ENCODE results near the gene KPTN. TPM values are rescaled to one million over a fixed set of nuclear protein-coding genes. Genes with fewer than 3 reads are reported as not detected.
A peak's percentile ranks its signal among the peaks of the same experiment; 100 is the strongest.

The KPTN gene
- total RNA-seq, 1 experiment from 2014 or later: 17.6 TPM

DNA sequence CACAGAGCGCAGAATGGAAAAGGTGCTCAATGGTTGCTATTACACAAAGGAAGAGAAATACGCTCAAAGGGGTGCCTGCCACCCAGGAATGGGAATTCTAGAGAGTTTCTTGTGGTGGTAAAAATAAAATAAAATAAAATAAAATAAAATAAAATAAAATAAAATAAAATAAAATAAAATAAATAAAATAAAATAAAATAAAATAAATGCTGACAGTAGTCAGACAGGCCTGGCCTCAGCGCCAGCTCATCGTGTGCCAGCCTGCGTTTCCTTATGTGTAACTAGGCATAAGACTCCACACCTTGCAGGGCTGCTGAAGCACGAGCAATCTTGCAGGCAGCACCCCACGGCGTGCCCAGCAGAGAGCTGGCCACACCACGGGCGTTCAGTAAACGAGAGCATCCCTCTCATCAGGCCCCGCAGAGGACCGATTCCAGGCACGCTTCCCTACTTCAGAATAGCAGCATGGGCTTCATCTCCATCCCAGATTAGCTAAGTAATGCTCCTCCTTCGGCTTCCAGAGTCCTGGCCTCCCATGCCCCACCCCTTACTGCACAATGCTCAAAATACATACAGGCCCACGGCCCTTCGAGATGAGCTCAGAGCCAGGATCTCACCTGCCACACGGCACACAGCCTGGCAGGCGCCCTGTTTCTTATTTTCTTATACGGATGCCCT, 25.3 kb upstream of the KPTN start:
- POLR2A ChIA-PET: interaction anchor here (0.6 to 2.6 kb wide), 12 partner anchors 8 to 160 kb away, joined by 3 to 15 read pairs (median 6); partner anchors contain the start of genes DHX34 and KPTN
- H3K27me3 Mint-ChIP-seq (ENCODE audit: insufficient read depth, unreplicated experiment): no peaks in the 10 kb centered on the region
- peak overlapping the region; percentile 46 for H3K27ac Mint-ChIP-seq (ENCODE audit: low read depth, unreplicated experiment)
- peaks cover 11% of the 10 kb centered on the region for H3K36me3 Mint-ChIP-seq (ENCODE audit: insufficient read depth, unreplicated experiment)
- no TSS peak for BruUV-seq (replicated peaks)
- peaks cover 45% of the 10 kb centered on the region for H3K4me1 Mint-ChIP-seq (ENCODE audit: insufficient read depth, unreplicated experiment)
- H3K9me3 Mint-ChIP-seq (ENCODE audit: unreplicated experiment): no peaks in the 10 kb centered on the region
- H3K4me3 Mint-ChIP-seq (ENCODE audit: unreplicated experiment): peak overlapping the region; percentile 64
- TF ChIP-seq, protein P1, sequence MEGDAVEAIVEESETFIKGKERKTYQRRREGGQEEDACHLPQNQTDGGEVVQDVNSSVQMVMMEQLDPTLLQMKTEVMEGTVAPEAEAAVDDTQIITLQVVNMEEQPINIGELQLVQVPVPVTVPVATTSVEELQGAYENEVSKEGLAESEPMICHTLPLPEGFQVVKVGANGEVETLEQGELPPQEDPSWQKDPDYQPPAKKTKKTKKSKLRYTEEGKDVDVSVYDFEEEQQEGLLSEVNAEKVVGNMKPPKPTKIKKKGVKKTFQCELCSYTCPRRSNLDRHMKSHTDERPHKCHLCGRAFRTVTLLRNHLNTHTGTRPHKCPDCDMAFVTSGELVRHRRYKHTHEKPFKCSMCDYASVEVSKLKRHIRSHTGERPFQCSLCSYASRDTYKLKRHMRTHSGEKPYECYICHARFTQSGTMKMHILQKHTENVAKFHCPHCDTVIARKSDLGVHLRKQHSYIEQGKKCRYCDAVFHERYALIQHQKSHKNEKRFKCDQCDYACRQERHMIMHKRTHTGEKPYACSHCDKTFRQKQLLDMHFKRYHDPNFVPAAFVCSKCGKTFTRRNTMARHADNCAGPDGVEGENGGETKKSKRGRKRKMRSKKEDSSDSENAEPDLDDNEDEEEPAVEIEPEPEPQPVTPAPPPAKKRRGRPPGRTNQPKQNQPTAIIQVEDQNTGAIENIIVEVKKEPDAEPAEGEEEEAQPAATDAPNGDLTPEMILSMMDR (IDR thresholded peaks at IDR 0.05; ENCODE audit: unreplicated experiment): no peak
- CTCF ChIA-PET: interaction anchor here (0.6 to 1.7 kb wide), 8 partner anchors 12 to 1113 kb away, joined by 3 to 6 read pairs (median 4); no protein-coding TSS in a partner anchor
- no peak for DNase-seq (ENCODE audit: unreplicated experiment)
- intact Hi-C loops (cut with micrococcal nuclease): no loop called here

DNA sequence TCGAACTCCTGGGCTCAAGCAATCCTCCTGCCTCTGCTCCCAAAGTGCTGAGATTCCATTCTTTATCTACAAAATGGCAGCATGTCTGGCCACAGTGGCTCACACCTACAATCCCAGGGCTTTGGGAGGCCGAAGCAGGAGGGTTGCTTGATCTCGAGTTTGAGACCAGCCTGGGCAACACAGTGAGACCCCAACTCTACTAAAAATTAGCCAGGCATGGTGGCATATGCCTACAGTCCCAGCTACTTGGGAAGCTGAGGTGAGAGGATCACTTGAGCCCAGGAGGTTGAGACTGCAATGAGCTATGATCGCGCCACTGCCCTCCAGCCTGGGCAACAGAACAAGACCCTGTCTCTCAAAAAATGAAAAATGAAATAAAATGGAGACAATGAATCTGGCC, 24.7 kb upstream of the KPTN start:
- peaks cover 17% of the 10 kb centered on the region for H3K36me3 Mint-ChIP-seq (ENCODE audit: insufficient read depth, unreplicated experiment)
- no TSS peak for BruUV-seq (replicated peaks)

DNA sequence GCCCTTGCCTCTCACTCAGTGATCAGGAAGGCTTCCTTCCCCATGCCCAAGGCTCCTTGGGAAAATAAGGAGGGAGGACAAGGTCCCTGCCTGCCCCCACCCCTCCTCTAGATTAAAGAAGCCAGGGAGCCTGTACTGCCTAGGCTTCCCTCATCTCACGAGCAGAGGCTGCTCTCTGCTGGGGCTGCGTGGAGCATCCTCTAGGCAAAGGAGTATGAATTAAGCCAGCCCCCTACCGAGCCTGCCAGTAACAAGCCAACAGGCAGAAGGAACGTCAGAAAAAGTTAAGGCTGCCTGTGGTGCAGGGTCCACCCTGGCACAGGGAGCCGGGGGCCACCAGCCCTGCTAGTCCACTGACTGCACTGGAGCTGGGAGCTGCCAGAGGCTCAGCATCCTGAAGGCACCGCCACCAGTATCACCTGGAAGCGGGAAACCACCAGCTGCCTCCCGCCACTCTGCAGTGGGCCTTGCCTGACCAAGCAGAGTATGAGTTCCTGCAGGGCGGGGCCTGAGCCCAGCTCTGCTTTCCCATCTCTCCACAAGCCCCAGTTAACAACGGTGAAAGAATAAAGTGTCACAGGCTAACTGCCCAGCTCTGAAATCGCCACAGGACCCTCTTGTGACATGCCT, 24.0 kb upstream of the KPTN start:
- BruUV-seq (replicated peaks): no TSS peak
- ChIA-PET POLR2A (interaction anchor here (0.6 kb wide), 2 partner anchors 180 to 195 kb away, joined by 3 to 4 read pairs; no protein-coding TSS in a partner anchor), CTCF (interaction anchor here (0.6 to 1.4 kb wide), 3 partner anchors 13 to 199 kb away, joined by 3 to 4 read pairs (median 3); no protein-coding TSS in a partner anchor)
- Mint-ChIP-seq H3K27me3 (ENCODE audit: insufficient read depth, unreplicated experiment) (no peaks in the 10 kb centered on the region), H3K9me3 (ENCODE audit: unreplicated experiment) (no peaks in the 10 kb centered on the region), H3K36me3 (ENCODE audit: insufficient read depth, unreplicated experiment) (peaks cover 18% of the 10 kb centered on the region), H3K4me1 (ENCODE audit: insufficient read depth, unreplicated experiment) (peaks cover 34% of the 10 kb centered on the region), H3K4me3 (ENCODE audit: unreplicated experiment) (no peak overlapping the region), H3K27ac (ENCODE audit: low read depth, unreplicated experiment) (no peak overlapping the region)
- TF ChIP-seq, protein P1 (IDR thresholded peaks at IDR 0.05; ENCODE audit: unreplicated experiment): no peak
- DNase-seq (ENCODE audit: unreplicated experiment): no peak
- intact Hi-C loops (cut with micrococcal nuclease): no loop called here

More for the DNA sequence above, 24.7 kb upstream of the KPTN start:
- Mint-ChIP-seq H3K27me3 (ENCODE audit: insufficient read depth, unreplicated experiment) (no peaks in the 10 kb centered on the region), H3K27ac (ENCODE audit: low read depth, unreplicated experiment) (no peak overlapping the region), H3K4me3 (ENCODE audit: unreplicated experiment) (no peak overlapping the region), H3K9me3 (ENCODE audit: unreplicated experiment) (no peaks in the 10 kb centered on the region), H3K4me1 (ENCODE audit: insufficient read depth, unreplicated experiment) (peaks cover 39% of the 10 kb centered on the region)
- TF ChIP-seq, protein P1 (IDR thresholded peaks at IDR 0.05; ENCODE audit: unreplicated experiment): no peak
- CTCF ChIA-PET: interaction anchor here (0.7 to 1.4 kb wide), 2 partner anchors 12 to 199 kb away, joined by 3 to 4 read pairs; no protein-coding TSS in a partner anchor
- POLR2A ChIA-PET: interaction anchor here (0.6 to 2.0 kb wide), 3 partner anchors 92 to 194 kb away, joined by 3 to 14 read pairs (median 6); no protein-coding TSS in a partner anchor
- no peak for DNase-seq (ENCODE audit: unreplicated experiment)
- intact Hi-C loops (cut with micrococcal nuclease): no loop called here

DNA sequence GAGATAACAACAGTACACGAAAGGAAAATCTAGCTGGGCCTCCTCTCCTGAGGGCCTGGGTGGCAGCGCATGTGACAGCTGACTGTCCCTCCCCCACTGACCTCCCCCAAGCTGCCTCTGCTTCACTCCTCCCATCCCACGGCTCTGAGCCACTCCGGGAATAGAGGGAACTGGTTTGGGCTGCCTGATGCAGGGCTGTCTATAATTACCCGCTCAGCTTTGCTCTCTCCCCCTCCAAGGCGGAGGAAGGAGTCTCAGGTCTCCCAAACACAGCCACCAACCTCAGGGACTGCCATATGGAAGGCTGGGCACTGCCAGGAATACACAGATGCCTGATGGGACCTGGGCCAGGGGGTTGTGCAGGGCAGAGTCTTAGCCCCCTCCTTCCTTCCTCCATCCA, 23.0 kb upstream of the KPTN start:
- intact Hi-C loops (cut with micrococcal nuclease): no loop called here
- no TSS peak for BruUV-seq (replicated peaks)
- ChIA-PET POLR2A (interaction anchor here (0.5 to 0.6 kb wide), 2 partner anchors 101 to 181 kb away, joined by 3 to 4 read pairs; no protein-coding TSS in a partner anchor), CTCF (interaction anchor here (0.6 to 1.0 kb wide), 4 partner anchors 39 to 189 kb away, joined by 3 to 4 read pairs (median 3); no protein-coding TSS in a partner anchor)
- TF ChIP-seq, protein P1 (IDR thresholded peaks at IDR 0.05; ENCODE audit: unreplicated experiment): no peak
- Mint-ChIP-seq H3K9me3 (ENCODE audit: unreplicated experiment) (no peaks in the 10 kb centered on the region), H3K36me3 (ENCODE audit: insufficient read depth, unreplicated experiment) (peaks cover 22% of the 10 kb centered on the region), H3K27ac (ENCODE audit: low read depth, unreplicated experiment) (no peak overlapping the region), H3K4me1 (ENCODE audit: insufficient read depth, unreplicated experiment) (peaks cover 23% of the 10 kb centered on the region), H3K27me3 (ENCODE audit: insufficient read depth, unreplicated experiment) (no peaks in the 10 kb centered on the region), H3K4me3 (ENCODE audit: unreplicated experiment) (no peak overlapping the region)
- DNase-seq (ENCODE audit: unreplicated experiment): no peak
